ENCODE results near the gene SENP8. TPM values are rescaled to one million over a fixed set of nuclear protein-coding genes. Genes with fewer than 3 reads are reported as not detected.
"Not testable (repeated sequence)": the region's sequence is repeated elsewhere in the genome, so short reads cannot be mapped to it uniquely, and the experiment has no call there.

The SENP8 gene
- polyA plus RNA-seq, result 0.59 TPM

GRCh38 chr15:72118017-72118978 lies at the start of gene SENP8, which contains the start of gene MYO9A:
Gene SENP8, plus strand, starts transcription at chr15:72118403. Its CDS starts 21,221 bp downstream, at chr15:72139624.
Gene MYO9A, minus strand, starts transcription at chr15:72118150. Its CDS starts 71,587 bp downstream, at chr15:72046563.
- H3K27ac Mint-ChIP-seq, result peak within 1 kb of the TSS; percentile 97 to 98 (median 98)
- H3K27me3 Mint-ChIP-seq, result peaks cover 2% of the 10 kb centered on the region
- peak within 1 kb of the TSS; percentile 98 to 99 (median 99) for H3K4me3 Mint-ChIP-seq
- no peaks in the 10 kb centered on the region for H3K36me3 Mint-ChIP-seq
- H3K4me1 Mint-ChIP-seq, result peaks cover 15 to 27% (median 25%) of the 10 kb centered on the region in 3 donors
- no peaks in the 10 kb centered on the region for H3K9me3 Mint-ChIP-seq

GRCh38 chr15:72068856-72069255 lies 49.3 kb upstream of the SENP8 start:
- Mint-ChIP-seq H3K9me3 (no peaks in the 10 kb centered on the region), H3K36me3 (peaks cover 7% of the 10 kb centered on the region), H3K4me1 (peaks cover 16 to 26% (median 16%) of the 10 kb centered on the region in 3 donors), H3K27ac (no peak overlapping the region), H3K4me3 (no peak overlapping the region), H3K27me3 (peaks cover 5% of the 10 kb centered on the region)

GRCh38 chr15:72070817-72071447 lies 47.3 kb upstream of the SENP8 start:
- peaks cover 20 to 30% (median 21%) of the 10 kb centered on the region in 3 donors for H3K4me1 Mint-ChIP-seq
- no peaks in the 10 kb centered on the region for H3K9me3 Mint-ChIP-seq
- no peak overlapping the region for H3K27ac Mint-ChIP-seq
- peak overlapping the region in 3 of 4 donors; percentile 34 to 71 (median 46) for H3K4me3 Mint-ChIP-seq
- H3K36me3 Mint-ChIP-seq, result peaks cover 1% of the 10 kb centered on the region
- H3K27me3 Mint-ChIP-seq, result peaks cover 5% of the 10 kb centered on the region

- not testable (repeated sequence) for H3K27ac Mint-ChIP-seq
- H3K4me1 Mint-ChIP-seq, result peaks cover 20 to 30% (median 21%) of the 10 kb centered on the region in 3 donors
These were observed 46.8 kb upstream of the SENP8 start for GRCh38 chr15:72071448-72071825.

GRCh38 chr15:72074335-72075060 lies 43.7 kb upstream of the SENP8 start:
- Mint-ChIP-seq H3K4me1 (peaks cover 26 to 39% (median 28%) of the 10 kb centered on the region in 3 donors), H3K27me3 (peaks cover 5% of the 10 kb centered on the region), H3K4me3 (peak overlapping the region in 2 of 4 donors; percentile 0 to 18)

More at GRCh38 chr15:72071448-72071825, 46.8 kb upstream of the SENP8 start:
- H3K9me3 Mint-ChIP-seq, H3K27me3 Mint-ChIP-seq, H3K36me3 Mint-ChIP-seq: not testable (repeated sequence)
- H3K4me3 Mint-ChIP-seq, result peak overlapping the region in 3 of 4 donors; percentile 26 to 71 (median 46)

GRCh38 chr15:72077950-72078349 lies 40.3 kb upstream of the SENP8 start:
- Mint-ChIP-seq H3K4me1 (peaks cover 14 to 27% (median 16%) of the 10 kb centered on the region in 3 donors), H3K27ac (no peak overlapping the region), H3K9me3 (peaks cover 0 to 3% (median 2%) of the 10 kb centered on the region in 3 donors), H3K36me3 (no peaks in the 10 kb centered on the region), H3K4me3 (no peak overlapping the region), H3K27me3 (no peaks in the 10 kb centered on the region)

More at GRCh38 chr15:72074335-72075060, 43.7 kb upstream of the SENP8 start:
- Mint-ChIP-seq H3K9me3 (no peaks in the 10 kb centered on the region), H3K36me3 (no peaks in the 10 kb centered on the region), H3K27ac (peak overlapping the region in 1 of 3 donors; percentile 8)

GRCh38 chr15:72078887-72079286 lies 39.3 kb upstream of the SENP8 start:
- no peaks in the 10 kb centered on the region for H3K36me3 Mint-ChIP-seq
- peaks cover 1% of the 10 kb centered on the region for H3K27me3 Mint-ChIP-seq
- H3K27ac Mint-ChIP-seq, result no peak overlapping the region
- H3K9me3 Mint-ChIP-seq, result peaks cover 0 to 5% (median 4%) of the 10 kb centered on the region in 3 donors
- H3K4me3 Mint-ChIP-seq, result no peak overlapping the region
- peaks cover 13 to 22% (median 16%) of the 10 kb centered on the region in 3 donors for H3K4me1 Mint-ChIP-seq

GRCh38 chr15:72082176-72082575 lies 36.0 kb upstream of the SENP8 start:
- Mint-ChIP-seq H3K4me1 (peaks cover 4 to 10% (median 8%) of the 10 kb centered on the region in 3 donors), H3K27me3 (peaks cover 1% of the 10 kb centered on the region), H3K9me3 (peaks cover 0 to 5% (median 5%) of the 10 kb centered on the region in 3 donors), H3K27ac (no peak overlapping the region), H3K4me3 (no peak overlapping the region), H3K36me3 (peaks cover 3% of the 10 kb centered on the region)

GRCh38 chr15:72086010-72086697 lies 32.0 kb upstream of the SENP8 start:
- Mint-ChIP-seq H3K36me3 (peaks cover 9% of the 10 kb centered on the region), H3K4me3 (no peak overlapping the region), H3K4me1 (peaks cover 0 to 4% (median 3%) of the 10 kb centered on the region in 3 donors), H3K27me3 (peaks cover 1% of the 10 kb centered on the region), H3K9me3 (peaks cover 0 to 5% (median 5%) of the 10 kb centered on the region in 3 donors), H3K27ac (no peak overlapping the region)

GRCh38 chr15:72086920-72087648 lies 31.1 kb upstream of the SENP8 start:
- Mint-ChIP-seq H3K36me3 (peaks cover 10% of the 10 kb centered on the region), H3K27me3 (peaks cover 1% of the 10 kb centered on the region), H3K4me1 (peaks cover 0 to 2% (median 1%) of the 10 kb centered on the region in 3 donors), H3K4me3 (no peak overlapping the region), H3K27ac (no peak overlapping the region), H3K9me3 (peaks cover 0 to 5% (median 5%) of the 10 kb centered on the region in 3 donors)

- H3K9me3 Mint-ChIP-seq, result no peaks in the 10 kb centered on the region
- peaks cover 11% of the 10 kb centered on the region for H3K36me3 Mint-ChIP-seq
- no peak overlapping the region for H3K4me3 Mint-ChIP-seq
- no peak overlapping the region for H3K27ac Mint-ChIP-seq
- H3K4me1 Mint-ChIP-seq, result peaks cover 4 to 9% (median 8%) of the 10 kb centered on the region in 3 donors
- H3K27me3 Mint-ChIP-seq, result no peaks in the 10 kb centered on the region
These were observed 26.2 kb upstream of the SENP8 start for GRCh38 chr15:72092006-72092405.

- Mint-ChIP-seq H3K36me3 (peaks cover 15% of the 10 kb centered on the region), H3K27ac (no peak overlapping the region), H3K4me1 (peaks cover 4 to 9% (median 8%) of the 10 kb centered on the region in 3 donors), H3K9me3 (no peaks in the 10 kb centered on the region), H3K4me3 (no peak overlapping the region), H3K27me3 (no peaks in the 10 kb centered on the region)
These were observed 25.5 kb upstream of the SENP8 start for GRCh38 chr15:72092691-72093090.

GRCh38 chr15:72096796-72097195 lies 21.4 kb upstream of the SENP8 start:
- Mint-ChIP-seq H3K9me3 (no peaks in the 10 kb centered on the region), H3K4me1 (peaks cover 8 to 9% (median 8%) of the 10 kb centered on the region in 3 donors), H3K27ac (peak overlapping the region in 1 of 3 donors; percentile 86), H3K4me3 (no peak overlapping the region), H3K27me3 (no peaks in the 10 kb centered on the region), H3K36me3 (peaks cover 12% of the 10 kb centered on the region)
